ENCODE measurements around the gene CEMIP.

The CEMIP gene

DNA sequence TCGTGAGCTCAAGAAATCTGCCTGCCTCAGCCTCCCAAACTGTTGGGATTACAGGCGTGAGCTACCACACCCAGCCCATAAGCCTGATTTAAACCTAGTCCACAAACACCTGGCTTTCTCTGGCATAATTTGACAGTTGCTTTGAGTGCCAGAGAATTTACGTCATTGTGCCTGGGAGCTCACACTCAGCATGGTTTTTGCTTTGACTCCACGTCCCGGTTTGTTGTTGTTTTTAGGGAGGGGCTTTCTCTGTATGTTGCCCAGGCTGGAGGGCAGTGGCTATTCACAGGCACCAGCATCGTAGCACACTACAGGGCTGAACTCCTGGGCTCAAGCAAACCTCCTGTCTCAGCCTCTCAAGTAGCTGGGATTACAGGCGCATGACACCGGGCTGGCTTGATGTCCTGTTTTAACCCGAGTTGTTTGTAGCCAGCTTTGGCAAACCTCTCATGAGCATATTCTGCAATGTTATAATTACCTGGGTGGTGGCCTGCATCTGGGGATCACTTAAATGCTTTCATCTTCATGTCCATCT lies 32.7 kb downstream of the CEMIP start:
- in situ Hi-C loops (cut with HindIII; ENCODE audit: low pct_ligation_motif_present, low pct_unique_long_range_greater_than_20kb, low sequenced_read_pairs): no loop called here
- no peak for DNase-seq

DNA sequence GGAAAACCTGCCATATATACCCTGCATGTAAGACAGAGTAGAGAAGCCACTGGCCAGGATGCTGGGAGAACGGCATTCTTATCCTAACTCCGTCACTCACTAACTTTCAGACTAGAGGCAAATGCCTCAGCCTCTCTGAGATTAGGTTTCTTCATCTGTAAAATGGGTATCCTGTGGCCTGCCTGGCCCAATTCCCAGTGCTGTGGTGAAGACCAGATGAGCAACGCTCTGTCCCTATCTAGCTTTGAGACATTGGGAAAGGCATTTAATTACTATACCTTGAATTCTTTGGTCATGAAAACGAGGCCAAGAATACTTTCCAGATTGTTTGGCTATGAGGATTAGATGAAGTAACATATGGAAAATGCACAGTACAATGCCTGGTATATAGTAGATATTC lies 35.9 kb downstream of the CEMIP start:
- in situ Hi-C loops (cut with HindIII; ENCODE audit: low pct_ligation_motif_present, low pct_unique_long_range_greater_than_20kb, low sequenced_read_pairs): no loop called here
- no peak for DNase-seq

- in situ Hi-C loops (cut with HindIII; ENCODE audit: low pct_ligation_motif_present, low pct_unique_long_range_greater_than_20kb, low sequenced_read_pairs): no loop called here
- DNase-seq: no peak
Observed at GRCh38 chr15:80816049-80816653, 37.0 kb downstream of the CEMIP start.

DNA sequence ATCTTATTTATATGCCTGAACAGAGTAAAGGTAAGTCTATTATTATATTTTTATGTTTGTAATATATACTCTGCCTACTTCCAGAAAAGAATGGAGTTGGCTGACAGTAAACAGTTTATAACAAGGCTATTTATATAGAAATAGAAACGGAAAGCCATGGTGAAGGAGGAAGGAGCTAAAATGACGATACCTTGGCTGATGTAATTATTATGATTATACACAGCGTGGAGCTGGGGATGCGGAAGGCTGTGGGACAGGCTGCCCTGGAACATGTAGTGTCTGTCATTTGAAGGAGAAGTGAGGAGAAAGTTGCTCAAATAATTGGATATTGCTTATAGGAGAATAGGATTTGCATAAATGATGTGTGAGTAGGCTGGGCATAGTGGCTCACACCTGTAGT lies 37.8 kb downstream of the CEMIP start:
- no peak for DNase-seq
- in situ Hi-C loops (cut with HindIII; ENCODE audit: low pct_ligation_motif_present, low pct_unique_long_range_greater_than_20kb, low sequenced_read_pairs): no loop called here

DNA sequence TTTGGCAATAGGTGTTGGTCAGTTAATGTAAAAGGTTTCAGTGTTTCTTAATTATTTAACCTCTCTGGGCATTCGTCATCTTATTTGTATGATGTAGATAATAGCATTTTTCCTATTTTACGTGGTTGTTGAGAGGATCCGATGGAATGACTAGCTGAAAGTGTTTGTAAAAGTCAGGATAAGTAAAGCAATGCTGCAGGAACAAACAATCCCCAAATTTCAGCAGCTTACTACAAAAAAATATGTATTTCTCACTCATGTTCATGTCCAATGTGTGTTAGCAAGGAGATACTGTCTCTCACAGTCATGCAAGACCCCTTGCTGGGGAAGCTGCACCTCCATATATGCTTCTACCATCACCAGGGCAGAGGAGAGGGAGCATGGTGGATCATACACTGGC lies 38.7 kb downstream of the CEMIP start:
- no peak for DNase-seq

GRCh38 chr15:80819001-80819400 lies 39.8 kb downstream of the CEMIP start:
- in situ Hi-C loops (cut with HindIII; ENCODE audit: low pct_ligation_motif_present, low pct_unique_long_range_greater_than_20kb, low sequenced_read_pairs): no loop called here
- DNase-seq: no peak

More for the DNA sequence above, 38.7 kb downstream of the CEMIP start:
- in situ Hi-C loops (cut with HindIII; ENCODE audit: low pct_ligation_motif_present, low pct_unique_long_range_greater_than_20kb, low sequenced_read_pairs): no loop called here

DNA sequence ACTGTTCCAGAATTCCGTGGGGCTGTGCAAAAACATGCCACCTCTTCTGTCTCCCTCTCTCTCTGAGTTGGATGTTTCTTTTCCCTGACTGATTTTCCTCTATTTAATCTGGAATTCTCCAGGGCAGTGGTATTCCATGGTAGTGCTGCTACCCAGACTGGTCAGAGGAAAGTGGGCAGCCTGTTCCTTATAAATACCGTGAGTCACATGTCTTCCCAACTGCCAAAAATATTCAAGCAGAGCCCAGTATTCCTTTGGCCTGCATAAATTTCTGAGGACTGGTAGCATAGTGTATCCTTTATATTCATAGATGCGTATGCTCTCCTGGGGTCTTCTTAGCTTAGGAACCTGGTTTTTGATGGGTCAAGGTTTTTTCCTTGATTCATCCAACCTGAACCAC lies 40.9 kb downstream of the CEMIP start:
- in situ Hi-C loops (cut with HindIII; ENCODE audit: low pct_ligation_motif_present, low pct_unique_long_range_greater_than_20kb, low sequenced_read_pairs): no loop called here
- DNase-seq: no peak

- in situ Hi-C loops (cut with HindIII; ENCODE audit: low pct_ligation_motif_present, low pct_unique_long_range_greater_than_20kb, low sequenced_read_pairs): no loop called here
- DNase-seq: no peak
Observed at GRCh38 chr15:80822256-80822655, 43.1 kb downstream of the CEMIP start.

DNA sequence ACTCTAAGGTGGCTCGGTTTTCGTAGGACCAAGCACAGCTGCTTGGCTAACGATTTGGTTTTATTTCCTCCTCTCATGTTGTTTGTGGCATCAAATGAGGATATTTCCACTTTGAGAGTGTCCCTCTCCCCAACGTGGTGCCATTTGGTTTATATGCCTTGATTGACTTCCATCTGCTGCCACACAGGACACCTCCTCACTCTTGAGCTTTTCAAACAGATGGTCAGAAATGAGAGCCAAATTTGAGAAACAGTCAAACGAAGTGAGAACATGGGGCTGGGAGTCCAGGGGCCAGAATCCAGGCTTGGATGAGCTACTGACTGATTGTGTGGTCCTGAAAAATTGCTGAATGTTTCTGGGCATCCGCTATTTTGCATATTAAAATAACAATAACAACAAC lies 43.5 kb downstream of the CEMIP start:
- in situ Hi-C loops (cut with HindIII; ENCODE audit: low pct_ligation_motif_present, low pct_unique_long_range_greater_than_20kb, low sequenced_read_pairs): no loop called here
- no peak for DNase-seq

DNA sequence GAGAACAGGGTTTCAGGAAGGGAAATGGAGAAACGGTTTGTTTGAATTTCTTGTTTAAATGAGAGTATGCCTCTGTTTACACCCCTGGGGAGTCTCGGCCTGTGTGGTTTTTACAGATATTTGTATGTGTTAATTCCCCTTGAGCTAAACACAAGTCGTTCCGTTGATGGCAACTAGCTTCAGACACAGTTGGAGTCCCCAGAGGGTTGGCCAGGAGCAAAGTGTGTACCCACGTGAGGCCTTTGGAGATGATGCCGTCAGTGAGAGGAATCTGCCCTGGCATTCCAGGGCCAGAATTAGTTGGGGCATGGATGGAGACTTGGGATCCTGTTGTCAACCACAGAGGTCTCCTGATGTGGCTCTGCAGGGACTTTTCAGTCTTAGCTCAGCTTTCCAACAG lies 44.0 kb downstream of the CEMIP start:
- DNase-seq: no peak
- in situ Hi-C loops (cut with HindIII; ENCODE audit: low pct_ligation_motif_present, low pct_unique_long_range_greater_than_20kb, low sequenced_read_pairs): no loop called here

- in situ Hi-C loops (cut with HindIII; ENCODE audit: low pct_ligation_motif_present, low pct_unique_long_range_greater_than_20kb, low sequenced_read_pairs): no loop called here
- no peak for DNase-seq
Observed at GRCh38 chr15:80823995-80824394, 44.8 kb downstream of the CEMIP start.

DNA sequence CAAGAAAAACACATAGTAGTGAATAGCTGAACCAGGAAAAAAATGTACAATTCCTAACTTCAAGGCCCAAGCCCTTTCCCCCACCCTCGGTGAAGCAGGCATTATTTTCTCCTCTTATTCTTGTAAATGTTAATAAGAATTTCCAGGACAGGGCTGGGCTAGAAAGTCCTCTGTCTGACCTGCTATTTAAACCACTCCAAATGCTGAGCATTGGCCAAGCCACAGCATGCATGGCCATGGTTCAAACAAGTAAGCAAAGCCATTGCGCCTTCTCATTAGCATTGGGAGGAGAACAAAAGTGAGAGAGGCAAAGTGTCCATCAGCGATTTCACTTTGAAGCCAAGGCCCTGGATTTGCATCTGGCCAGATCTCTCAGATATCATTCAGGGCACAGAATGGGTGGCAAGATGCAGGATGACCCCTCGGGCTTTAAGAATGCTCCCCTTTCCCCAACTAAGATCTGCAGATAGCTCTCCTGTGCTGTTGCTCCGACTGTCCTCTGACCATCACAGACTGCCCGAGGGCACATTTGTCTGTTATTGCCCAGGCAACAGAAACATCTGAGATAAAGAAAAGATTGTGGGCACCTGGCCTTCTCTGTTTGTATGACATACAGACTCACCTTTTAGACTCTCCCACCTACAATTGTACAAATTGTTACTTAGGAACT lies 46.3 kb downstream of the CEMIP start:
- no peak for DNase-seq
- in situ Hi-C loops (cut with HindIII; ENCODE audit: low pct_ligation_motif_present, low pct_unique_long_range_greater_than_20kb, low sequenced_read_pairs): no loop called here

- DNase-seq: no peak
- in situ Hi-C loops (cut with HindIII; ENCODE audit: low pct_ligation_motif_present, low pct_unique_long_range_greater_than_20kb, low sequenced_read_pairs): no loop called here
Observed at GRCh38 chr15:80828796-80829195, 49.6 kb downstream of the CEMIP start.

DNA sequence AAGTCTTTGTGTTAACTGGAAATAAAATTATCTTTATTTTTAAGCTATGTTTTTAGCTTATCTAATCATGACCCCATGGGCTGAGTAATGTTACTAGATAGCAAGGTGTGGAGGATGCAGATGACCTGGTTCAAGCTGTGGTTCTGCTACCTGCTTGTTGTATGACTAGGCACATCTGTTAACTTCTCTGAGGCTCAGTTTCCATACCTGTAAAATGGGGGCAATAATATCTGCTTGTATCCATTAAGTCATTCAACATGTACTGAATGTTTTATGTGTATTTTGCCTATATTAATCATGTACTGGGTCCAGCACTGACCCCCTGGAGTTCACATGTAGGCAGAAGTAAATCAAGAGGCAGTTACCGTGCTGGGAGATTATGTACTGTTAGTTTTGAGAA lies 51.5 kb downstream of the CEMIP start:
- in situ Hi-C loops (cut with HindIII; ENCODE audit: low pct_ligation_motif_present, low pct_unique_long_range_greater_than_20kb, low sequenced_read_pairs): no loop called here
- DNase-seq: no peak

DNA sequence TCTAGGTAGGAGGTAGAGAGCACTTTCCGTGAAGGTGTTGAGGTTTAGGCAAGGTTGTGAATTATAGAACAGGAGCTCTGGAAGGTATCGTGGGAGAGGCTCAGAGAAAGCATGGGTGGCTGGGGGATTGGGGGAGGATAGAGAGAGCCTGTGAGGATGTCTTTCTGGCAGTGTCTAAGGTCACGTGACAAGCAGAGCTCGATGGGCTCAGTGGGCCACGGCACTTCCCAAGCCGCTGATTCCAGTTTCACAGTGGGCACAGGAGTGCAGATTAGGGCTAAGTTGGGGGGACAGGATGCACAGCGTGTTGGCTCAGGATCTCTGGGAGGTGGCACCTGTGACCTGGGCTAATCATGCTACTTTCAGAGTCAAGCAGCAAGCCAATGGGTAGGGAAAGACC lies 52.0 kb downstream of the CEMIP start:
- no peak for DNase-seq
- in situ Hi-C loops (cut with HindIII; ENCODE audit: low pct_ligation_motif_present, low pct_unique_long_range_greater_than_20kb, low sequenced_read_pairs): no loop called here

- in situ Hi-C loops (cut with HindIII; ENCODE audit: low pct_ligation_motif_present, low pct_unique_long_range_greater_than_20kb, low sequenced_read_pairs): no loop called here
- no peak for DNase-seq
Observed at GRCh38 chr15:80831606-80832224, 52.5 kb downstream of the CEMIP start.

DNA sequence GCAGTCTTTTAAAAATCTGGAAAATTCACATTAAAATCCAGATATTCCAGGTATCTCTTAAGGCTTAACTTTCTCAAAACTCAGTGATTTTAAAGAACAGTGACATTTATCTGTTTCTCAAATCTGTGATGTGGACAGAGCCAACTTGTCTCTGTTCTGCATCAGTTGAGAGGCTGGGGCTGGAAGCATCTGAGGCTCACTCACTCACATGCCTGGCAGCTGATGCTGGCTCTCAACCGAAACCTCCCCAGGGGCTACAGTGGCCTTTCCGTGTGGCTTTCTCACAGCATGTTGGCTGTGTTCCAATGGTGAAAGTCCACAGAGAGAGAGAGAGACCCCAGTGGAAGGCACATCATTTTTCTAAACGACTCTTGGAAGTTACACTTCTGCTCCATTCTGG lies 53.5 kb downstream of the CEMIP start:
- in situ Hi-C loops (cut with HindIII; ENCODE audit: low pct_ligation_motif_present, low pct_unique_long_range_greater_than_20kb, low sequenced_read_pairs): no loop called here
- DNase-seq: no peak

DNA sequence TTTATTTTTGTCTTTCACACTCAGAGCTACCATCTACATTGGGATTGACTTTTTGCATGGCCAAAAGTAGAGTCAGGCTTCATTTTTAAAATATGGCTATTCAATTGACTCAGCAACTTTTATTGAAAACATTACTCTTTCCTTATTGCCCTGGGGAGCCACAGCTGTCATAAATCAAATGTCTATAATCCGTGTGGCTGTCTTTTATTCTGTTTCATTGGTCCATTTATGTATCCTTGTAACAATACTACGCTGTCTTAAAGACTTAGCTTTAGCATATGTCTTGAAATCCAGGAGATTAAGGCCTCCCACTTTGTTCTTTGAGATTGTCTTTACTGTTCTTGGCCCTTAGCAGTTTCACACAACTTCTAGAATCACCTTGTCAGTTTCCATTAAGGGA lies 55.2 kb downstream of the CEMIP start:
- no peak for DNase-seq
- in situ Hi-C loops (cut with HindIII; ENCODE audit: low pct_ligation_motif_present, low pct_unique_long_range_greater_than_20kb, low sequenced_read_pairs): no loop called here

GRCh38 chr15:80834906-80835305 lies 55.7 kb downstream of the CEMIP start:
- in situ Hi-C loops (cut with HindIII; ENCODE audit: low pct_ligation_motif_present, low pct_unique_long_range_greater_than_20kb, low sequenced_read_pairs): no loop called here
- DNase-seq: no peak

- peak; percentile 13 for DNase-seq
- in situ Hi-C loops (cut with HindIII; ENCODE audit: low pct_ligation_motif_present, low pct_unique_long_range_greater_than_20kb, low sequenced_read_pairs): no loop called here
Observed at GRCh38 chr15:80835336-80835735, 56.2 kb downstream of the CEMIP start.
